ENCODE results near the gene SLC45A1. TPM values are rescaled to one million over a fixed set of nuclear protein-coding genes. Genes with fewer than 3 reads are reported as not detected.

Gene SLC45A1
- total and polyA plus RNA-seq, 12 donors = 0.44 to 7.0 (median 2.5) TPM

- WGBS, 4 donors = 22 to 28% (median 24%) methylated on average over 19 of the region's 19 CpGs
- no peaks in the 10 kb centered on the region for H3K36me3 ChIP-seq (replicated peaks in 1 of 2)
- DNase-seq = peak; percentile 85 to 95 (median 92)
- H3K27me3 ChIP-seq = no peaks in the 10 kb centered on the region
- intact Hi-C loops (cut with DNase I) = loop anchor here in 1 of 2 donors (5.0 kb wide), 1 partner anchor 49 kb away; no protein-coding TSS in a partner anchor
- no peak overlapping the region for H3K4me3 ChIP-seq
- H3K27ac ChIP-seq = peak overlapping the region; percentile 88 to 96 (median 92)
- peaks cover 43 to 87% of the 10 kb centered on the region in 2 donors for H3K4me1 ChIP-seq (replicated peaks in 1 of 2)
- TF ChIP-seq CTCF (IDR thresholded peaks at IDR 0.05) (no peak), POLR2A (IDR thresholded peaks at IDR 0.05) (peak in 1 of 2 donors; percentile 83)
- no peaks in the 10 kb centered on the region for H3K9me3 ChIP-seq (replicated peaks in 1 of 3)
Measured at GRCh38 chr1:8373581-8374241, 55.8 kb downstream of the SLC45A1 start.

- intact Hi-C loops (cut with DNase I) = loop anchor here in 1 of 2 donors (5.0 kb wide), 1 partner anchor 48 kb away; no protein-coding TSS in a partner anchor
- no peaks in the 10 kb centered on the region for H3K27me3 ChIP-seq
- H3K27ac ChIP-seq = peak overlapping the region; percentile 88 to 96 (median 92)
- peak in 2 of 7 donors; percentile 25 to 60 for DNase-seq
- no peaks in the 10 kb centered on the region for H3K36me3 ChIP-seq (replicated peaks in 1 of 2)
- WGBS, 4 donors = 77 to 86% (median 83%) methylated on average over 5 of the region's 5 CpGs
- H3K4me3 ChIP-seq = no peak overlapping the region
- H3K9me3 ChIP-seq (replicated peaks in 1 of 3) = no peaks in the 10 kb centered on the region
- H3K4me1 ChIP-seq (replicated peaks in 1 of 2) = peaks cover 44 to 87% of the 10 kb centered on the region in 2 donors
- TF ChIP-seq POLR2A (IDR thresholded peaks at IDR 0.05) = no peak
- no peak for TF ChIP-seq CTCF (IDR thresholded peaks at IDR 0.05)
Measured at GRCh38 chr1:8374356-8374755, 56.4 kb downstream of the SLC45A1 start.

- Histone ChIP-seq H3K36me3 (replicated peaks in 1 of 2) (no peaks in the 10 kb centered on the region), H3K4me1 (replicated peaks in 1 of 2) (peaks cover 44 to 87% of the 10 kb centered on the region in 2 donors), H3K27me3 (no peaks in the 10 kb centered on the region), H3K9me3 (replicated peaks in 1 of 3) (no peaks in the 10 kb centered on the region), H3K4me3 (no peak overlapping the region), H3K27ac (peak overlapping the region; percentile 88 to 96 (median 92))
- peak in 4 of 7 donors; percentile 21 to 67 (median 36) for DNase-seq
- WGBS, 4 donors = 95 to 100% (median 95%) methylated on average over 2 of the region's 2 CpGs
- intact Hi-C loops (cut with DNase I) = loop anchor here in 1 of 2 donors (5.0 kb wide), 1 partner anchor 47 kb away; no protein-coding TSS in a partner anchor
- TF ChIP-seq POLR2A (IDR thresholded peaks at IDR 0.05) = no peak
- peak in 5 of 6 experiments; percentile 21 to 46 (median 31) for TF ChIP-seq CTCF (IDR thresholded peaks at IDR 0.05)
Measured at GRCh38 chr1:8374812-8375211, 56.9 kb downstream of the SLC45A1 start.

GRCh38 chr1:8376358-8376840 lies 58.5 kb downstream of the SLC45A1 start:
- intact Hi-C loops (cut with DNase I) = no loop called here
- Histone ChIP-seq H3K36me3 (replicated peaks in 1 of 2) (peaks cover 0 to 5% of the 10 kb centered on the region in 2 donors), H3K27me3 (no peaks in the 10 kb centered on the region), H3K9me3 (replicated peaks in 1 of 3) (no peaks in the 10 kb centered on the region), H3K4me1 (replicated peaks in 1 of 2) (peaks cover 33 to 87% of the 10 kb centered on the region in 2 donors), H3K27ac (peak overlapping the region in 2 of 5 donors; percentile 48 to 49), H3K4me3 (no peak overlapping the region)
- WGBS, 4 donors = 73 to 84% (median 83%) methylated on average over 4 of the region's 4 CpGs
- TF ChIP-seq POLR2A (IDR thresholded peaks at IDR 0.05) (no peak), CTCF (IDR thresholded peaks at IDR 0.05) (no peak)
- DNase-seq = peak in 2 of 7 donors; percentile 3 to 15
